Mesothelial cell of epicardium (in vitro differentiated cells): Measurements from ENCODE around the gene SLC39A10. TPM values are rescaled to one million over a fixed set of nuclear protein-coding genes. Genes with fewer than 3 reads are reported as not detected.

Source experiments
- DNase-seq, 2 experiments: peaks; one replicate each; pipeline ENCODE4 v3.0.0; 2021; ENCODE audit warnings: low spot score in 2 of 2; ENCODE audit not compliant: unreplicated experiment in 2 of 2
- H3K27ac Mint-ChIP-seq: 2 replicates; pipeline ENCODE4 v1.8.0; 2021; ENCODE audit warnings: mixed read lengths
- H3K27me3 Mint-ChIP-seq: 2 replicates; pipeline ENCODE4 v1.8.0; 2021; ENCODE audit warnings: low read depth, mixed read lengths
- H3K36me3 Mint-ChIP-seq: 2 replicates; pipeline ENCODE4 v1.8.0; 2021; ENCODE audit warnings: mixed read lengths
- H3K4me1 Mint-ChIP-seq: 2 replicates; pipeline ENCODE4 v1.8.0; 2021; ENCODE audit warnings: mixed read lengths
- H3K4me3 Mint-ChIP-seq: 2 replicates; pipeline ENCODE4 v1.8.0; 2021; ENCODE audit warnings: mild to moderate bottlenecking, moderate library complexity, mixed read lengths
- H3K9me3 Mint-ChIP-seq: 2 replicates; pipeline ENCODE4 v1.8.0; 2021; ENCODE audit warnings: mixed read lengths
- CTCF ChIP-seq: fragments of 200-600 bp; sonication (generic); IDR thresholded peaks from one replicate; pipeline ENCODE4 v1.5.0; 2021; ENCODE audit warnings: antibody characterized with exemption; ENCODE audit not compliant: unreplicated experiment
- total RNA-seq: library from RNA; stranded (reverse); gene quantifications from 3 replicates; pipeline ENCODE4 v1.2.1, GENCODE V29; 2021

SLC39A10 gene
- total RNA-seq, 1 donor from 2014 or later, result 123 TPM

GRCh38 chr2:195721042-195721441 is 64.0 kb downstream of the SLC39A10 start:
- Mint-ChIP-seq H3K9me3 (no peaks in the 10 kb centered on the region), H3K27me3 (no peaks in the 10 kb centered on the region), H3K27ac (no peak overlapping the region), H3K4me3 (no peak overlapping the region), H3K4me1 (no peaks in the 10 kb centered on the region), H3K36me3 (peaks cover 36% of the 10 kb centered on the region)
- TF ChIP-seq CTCF, result no peak
- no peak for DNase-seq

- H3K9me3 Mint-ChIP-seq, result no peaks in the 10 kb centered on the region
- H3K4me1 Mint-ChIP-seq, result no peaks in the 10 kb centered on the region
- no peak overlapping the region for H3K27ac Mint-ChIP-seq
- no peak for TF ChIP-seq CTCF
- no peak overlapping the region for H3K4me3 Mint-ChIP-seq
- H3K36me3 Mint-ChIP-seq, result peaks cover 28% of the 10 kb centered on the region
- H3K27me3 Mint-ChIP-seq, result no peaks in the 10 kb centered on the region
- no peak for DNase-seq
Measured at GRCh38 chr2:195722075-195722474, 65.0 kb downstream of the SLC39A10 start.

GRCh38 chr2:195727106-195727505 is 70.1 kb downstream of the SLC39A10 start:
- Mint-ChIP-seq H3K27me3 (no peaks in the 10 kb centered on the region), H3K9me3 (no peaks in the 10 kb centered on the region), H3K27ac (no peak overlapping the region), H3K4me1 (peaks cover 7% of the 10 kb centered on the region), H3K4me3 (no peak overlapping the region), H3K36me3 (peaks cover 40% of the 10 kb centered on the region)
- DNase-seq, result no peak
- no peak for TF ChIP-seq CTCF

GRCh38 chr2:195730912-195731311 is 73.9 kb downstream of the SLC39A10 start:
- no peak overlapping the region for H3K4me3 Mint-ChIP-seq

GRCh38 chr2:195732574-195732973 is 75.5 kb downstream of the SLC39A10 start:
- peaks cover 11% of the 10 kb centered on the region for H3K4me1 Mint-ChIP-seq
- H3K27me3 Mint-ChIP-seq, result no peaks in the 10 kb centered on the region
- DNase-seq, result no peak
- peaks cover 40% of the 10 kb centered on the region for H3K36me3 Mint-ChIP-seq
- no peak overlapping the region for H3K4me3 Mint-ChIP-seq
- H3K27ac Mint-ChIP-seq, result no peak overlapping the region
- H3K9me3 Mint-ChIP-seq, result no peaks in the 10 kb centered on the region
- TF ChIP-seq CTCF, result no peak

More at GRCh38 chr2:195730912-195731311, 73.9 kb downstream of the SLC39A10 start:
- no peak overlapping the region for H3K27ac Mint-ChIP-seq
- H3K27me3 Mint-ChIP-seq, result no peaks in the 10 kb centered on the region
- no peak for TF ChIP-seq CTCF
- peaks cover 39% of the 10 kb centered on the region for H3K36me3 Mint-ChIP-seq
- peaks cover 11% of the 10 kb centered on the region for H3K4me1 Mint-ChIP-seq
- no peaks in the 10 kb centered on the region for H3K9me3 Mint-ChIP-seq
- DNase-seq, result no peak

- Mint-ChIP-seq H3K27ac (no peak overlapping the region), H3K36me3 (peaks cover 40% of the 10 kb centered on the region), H3K4me3 (no peak overlapping the region), H3K4me1 (peaks cover 11% of the 10 kb centered on the region), H3K27me3 (no peaks in the 10 kb centered on the region), H3K9me3 (no peaks in the 10 kb centered on the region)
- no peak for TF ChIP-seq CTCF
- no peak for DNase-seq
Measured at GRCh38 chr2:195733831-195734230, 76.8 kb downstream of the SLC39A10 start.
